Measurements from ENCODE around the gene CRIP3. TPM values are rescaled to one million over a fixed set of nuclear protein-coding genes. Genes with fewer than 3 reads are reported as not detected.
A peak's percentile ranks its signal among the peaks of the same experiment; 100 is the strongest.

CRIP3 gene
- total and polyA plus RNA-seq, 2 of the 13 experiments (the other 11 are each of a cell fraction or from before 2014, with no cell fraction given): 6.3 to 9.3 TPM

- TF ChIP-seq AHDC1 (CRISPR knock-in tag; IDR thresholded peaks at IDR 0.05; ENCODE audit: borderline replicate concordance): peak; percentile 91; the same call in 1 of the 2 replicates
- TF ChIP-seq NR2C2 (CRISPR knock-in tag; IDR thresholded peaks at IDR 0.05; ENCODE audit: borderline replicate concordance): 0 out of 2 replicates have a peak, but pooled peaks have one; percentile 48
- TF ChIP-seq MBD4 (IDR thresholded peaks at IDR 0.05; ENCODE audit: borderline replicate concordance, low read length): no peak
- TF ChIP-seq USF2 (IDR thresholded peaks at IDR 0.05; ENCODE audit: low read depth, low read length): no peak
- no peak for TF ChIP-seq USF2 (CRISPR knock-in tag; IDR thresholded peaks at IDR 0.05; ENCODE audit: borderline replicate concordance)
- no peak for TF ChIP-seq ZNF282 (IDR thresholded peaks at IDR 0.05; ENCODE audit: partially characterized antibody)
- no peak for TF ChIP-seq ZNF891 (CRISPR knock-in tag; IDR thresholded peaks at IDR 0.05)
- TF ChIP-seq MTA1 (CRISPR knock-in tag; IDR thresholded peaks at IDR 0.05; ENCODE audit: borderline replicate concordance): peak; percentile 70; the same call in 1 of the 2 replicates
- TF ChIP-seq ZNF407 (CRISPR knock-in tag; IDR thresholded peaks at IDR 0.05; ENCODE audit: not compliant biosample characterization): peak; percentile 39
- 0 out of 2 replicates have a peak, but pooled peaks have one; percentile 39 for TF ChIP-seq FOXA1 (IDR thresholded peaks at IDR 0.05)
- peak; percentile 84 for TF ChIP-seq FOXA1 (CRISPR knock-in tag; IDR thresholded peaks at IDR 0.05)
- TF ChIP-seq ZNF225 (CRISPR knock-in tag; IDR thresholded peaks at IDR 0.05): no peak
- peak; percentile 95 for TF ChIP-seq HNF4G (IDR thresholded peaks at IDR 0.05; ENCODE audit: borderline replicate concordance, low read depth, low read length)
- peak; percentile 90; the same call in 1 of the 2 replicates for TF ChIP-seq HNF4G (CRISPR knock-in tag; IDR thresholded peaks at IDR 0.05; ENCODE audit: borderline replicate concordance, low read depth)
Measured at GRCh38 chr6:43290905-43291355, 17.7 kb downstream of the CRIP3 start (continued).
